NCI-H1105 treated with DMSO at 0.1 percent for 48 hours (cell line): ENCODE data around the gene CRKL.
"Not testable (repeated sequence)": the region's sequence is repeated elsewhere in the genome, so short reads cannot be mapped to it uniquely, and the experiment has no call there.

Source experiments
- DNase-seq: peaks from one replicate; lab custom pipeline; 2025; lab: John Stamatoyannopoulos, UW

CRKL gene

DNA sequence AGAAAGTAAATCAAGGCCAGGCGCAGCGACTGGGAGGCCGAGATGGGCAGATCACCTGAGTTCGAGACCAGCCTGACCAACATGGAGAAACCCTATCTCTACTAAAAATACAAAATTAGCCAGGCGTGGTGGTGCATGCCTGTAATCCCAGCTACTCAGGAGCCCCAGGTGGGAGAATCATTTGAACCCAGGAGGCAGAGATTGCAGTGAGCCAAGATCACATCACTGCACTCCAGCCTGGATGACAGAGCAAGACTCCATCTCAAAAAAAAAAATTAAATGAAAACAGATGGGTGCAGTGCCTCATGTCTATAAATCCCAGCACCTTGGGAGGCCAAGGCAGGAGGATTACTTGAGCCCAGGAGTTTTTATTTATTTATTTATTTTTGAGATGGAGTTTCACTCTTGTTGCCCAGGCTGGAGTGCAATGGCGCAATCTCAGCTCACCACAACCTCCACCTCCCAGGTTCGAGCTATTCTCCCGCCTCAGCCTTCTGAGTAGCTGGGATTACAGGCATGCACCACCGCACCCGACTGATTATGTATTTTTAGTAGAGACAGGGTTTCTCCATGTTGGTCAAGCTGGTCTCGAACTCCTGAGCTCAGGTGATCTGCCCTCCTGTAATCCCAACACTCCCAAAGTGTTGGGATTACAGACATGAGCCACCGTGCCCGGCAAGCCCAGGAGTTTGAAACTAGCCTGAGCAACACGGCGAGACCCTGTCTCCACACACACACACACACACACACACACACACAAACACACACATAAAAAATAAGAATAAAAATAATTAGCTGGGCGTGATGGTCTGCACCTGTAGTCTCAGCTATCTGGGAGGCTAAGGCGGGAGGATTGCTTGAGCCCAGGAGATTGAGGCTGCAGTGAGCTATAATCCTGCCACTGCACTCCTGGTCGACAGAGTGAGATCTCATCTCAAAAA, 15.8 kb upstream of the CRKL start:
- not testable (repeated sequence) for DNase-seq

DNA sequence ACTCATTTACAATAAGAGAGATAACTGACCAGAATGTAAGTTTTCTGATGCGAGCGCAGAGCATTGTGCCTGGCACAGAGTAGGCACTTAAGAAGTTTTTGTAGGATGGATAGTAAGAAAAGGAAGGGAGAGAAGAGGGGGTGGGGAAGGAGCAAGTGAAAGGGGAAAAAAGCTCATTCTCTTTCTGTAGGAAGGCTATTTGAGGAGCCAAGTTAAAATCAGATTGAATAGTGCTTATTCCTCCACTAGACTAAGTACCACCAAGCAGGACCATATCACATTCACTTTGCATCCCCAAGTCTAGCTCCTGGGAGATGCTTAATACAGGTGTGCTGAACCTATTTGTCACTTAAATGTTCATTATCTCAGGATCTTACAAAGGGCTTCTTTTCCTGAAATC, 14.1 kb upstream of the CRKL start:
- DNase-seq, result no peak

DNA sequence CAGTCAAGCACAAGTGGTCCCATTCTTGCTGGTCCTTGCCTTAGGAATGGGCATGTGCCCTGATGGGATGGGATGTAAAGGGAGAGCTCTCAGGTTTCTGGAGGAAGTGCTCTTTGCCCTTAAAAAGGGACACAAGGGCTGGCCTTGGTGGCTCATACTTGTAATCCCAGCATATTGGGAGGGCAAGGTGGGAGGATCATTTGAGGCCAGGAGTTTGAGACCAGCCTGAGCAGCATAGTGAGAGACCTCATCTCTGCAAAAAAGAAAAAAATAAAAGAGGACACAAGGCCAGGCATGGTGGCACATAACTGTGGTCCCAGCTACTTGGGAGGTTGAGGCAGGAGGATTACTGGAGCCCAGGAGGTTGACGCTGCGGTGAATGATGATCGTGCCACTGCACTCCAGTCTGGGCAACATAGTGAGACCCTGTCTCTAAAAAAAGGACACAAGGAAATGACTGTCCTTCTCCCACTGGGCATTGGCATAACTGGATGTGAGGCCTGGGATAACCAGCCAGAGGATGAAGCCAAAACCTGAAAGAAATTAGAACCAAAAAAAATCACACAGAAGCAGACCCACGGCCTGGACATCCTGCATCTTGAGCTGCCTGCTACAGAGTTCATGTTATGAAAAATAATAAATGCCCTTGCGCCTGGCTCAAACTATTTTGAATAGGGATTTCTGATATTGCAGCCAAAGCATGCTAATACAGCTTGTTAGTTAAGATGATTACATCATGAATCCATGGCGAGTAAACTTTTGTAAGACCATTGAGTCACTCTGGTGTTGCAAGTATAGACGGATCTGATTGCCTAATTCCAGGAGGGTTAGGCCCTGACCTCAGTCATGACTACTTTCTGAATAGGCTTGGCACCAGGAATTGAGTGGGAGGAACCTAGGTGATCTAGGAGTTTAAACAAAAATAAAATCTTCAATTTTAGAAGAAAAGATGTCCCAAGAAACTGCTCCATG, 12.9 kb upstream of the CRKL start:
- DNase-seq, result no peak

DNA sequence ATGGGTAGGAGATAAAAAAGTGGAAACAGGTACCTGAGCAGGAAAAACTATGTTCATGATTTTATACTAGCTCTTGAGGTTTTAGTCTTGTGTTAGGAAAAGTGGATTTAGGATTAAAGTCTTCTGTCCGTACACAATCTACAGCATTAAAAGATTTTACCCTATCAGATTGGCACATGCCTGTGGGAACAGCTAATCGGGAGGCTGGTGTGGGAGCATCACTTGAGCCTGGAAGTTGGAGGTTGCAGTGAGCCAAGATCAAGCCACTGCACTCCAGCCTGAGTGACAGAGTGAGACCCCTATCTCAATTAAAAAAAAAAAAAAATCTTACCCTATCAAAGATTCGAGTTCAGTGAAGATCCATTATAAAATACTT, 12.2 kb upstream of the CRKL start:
- no peak for DNase-seq

DNA sequence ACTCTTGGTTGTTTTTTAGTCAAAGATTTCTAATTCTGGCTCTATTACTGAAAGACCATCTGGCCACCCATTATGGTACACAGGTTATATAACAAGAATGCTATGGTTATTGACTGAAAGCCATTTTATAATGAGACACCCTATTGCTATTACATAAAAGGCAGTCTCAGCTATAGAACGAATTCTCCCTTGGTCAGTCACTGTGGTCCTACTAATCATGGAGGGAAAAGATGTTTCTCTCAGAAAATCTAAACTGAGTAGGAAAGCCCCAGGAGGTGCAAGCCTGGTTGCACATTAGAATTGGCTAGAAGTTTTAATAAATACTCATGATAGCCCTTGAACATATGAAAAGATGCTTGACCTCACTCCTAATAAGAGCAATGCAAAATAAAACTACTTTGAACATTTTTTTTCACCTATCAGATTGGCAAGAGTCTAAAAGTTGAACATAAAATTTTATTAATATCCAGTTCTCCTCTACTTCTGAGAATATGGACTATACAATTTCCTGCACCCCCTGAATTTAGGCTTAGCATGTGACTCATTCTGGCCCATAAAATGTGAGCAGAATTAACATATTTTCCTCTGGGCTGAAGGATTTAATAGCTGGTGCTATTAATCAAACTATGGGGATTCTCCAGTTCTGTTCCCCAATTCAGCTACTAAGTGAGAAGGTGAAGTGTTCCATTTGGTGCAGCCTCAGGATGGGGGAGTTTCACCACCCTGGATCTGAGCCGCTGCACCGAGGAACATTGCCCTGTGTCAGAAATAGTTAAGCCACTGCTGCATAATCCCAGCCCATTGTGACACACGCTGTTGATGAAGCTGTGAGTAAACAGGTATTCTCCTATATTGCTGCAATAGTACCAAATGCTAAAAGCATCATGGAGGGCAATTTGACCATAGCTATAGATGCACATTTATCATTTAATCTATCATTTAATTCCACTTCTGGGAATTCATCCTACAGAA, 11.5 kb upstream of the CRKL start:
- no peak for DNase-seq

DNA sequence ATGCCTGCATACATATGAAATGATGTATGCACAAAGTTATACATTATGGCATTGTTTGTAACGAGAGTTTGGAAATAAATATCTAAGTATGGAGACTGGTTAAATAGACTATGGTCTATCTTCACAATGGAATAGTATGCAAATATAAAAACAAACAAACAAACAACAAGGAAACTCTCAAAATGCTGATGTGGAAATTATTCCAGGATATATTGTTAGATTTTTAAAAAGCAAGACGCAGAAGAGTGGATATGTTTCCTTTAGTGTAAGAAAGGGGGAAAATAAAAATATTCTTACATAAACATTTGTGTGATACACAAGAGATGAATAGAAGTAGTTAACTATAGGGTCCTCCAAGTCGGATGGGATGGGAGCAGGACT, 10.8 kb upstream of the CRKL start:
- DNase-seq, result no peak

DNA sequence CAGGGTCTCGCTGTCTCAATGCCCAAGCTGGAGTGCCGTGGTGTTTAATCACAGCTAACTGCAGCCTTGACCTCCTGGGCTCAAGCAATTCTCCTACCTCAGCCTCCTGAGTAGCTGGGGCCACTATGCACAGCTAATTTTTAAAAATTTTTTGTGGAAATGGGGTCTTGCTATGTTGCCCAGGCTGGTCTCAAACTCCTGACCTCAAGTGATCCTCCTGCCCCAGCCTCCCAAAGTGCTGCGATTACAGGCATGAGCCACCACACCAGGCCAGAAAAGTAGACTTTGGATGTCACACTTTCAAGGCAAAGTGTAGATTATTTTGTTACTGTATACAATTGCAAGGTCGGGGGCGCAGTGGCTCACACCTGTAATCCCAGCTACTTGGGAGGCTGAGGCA, 8.5 kb upstream of the CRKL start:
- not testable (repeated sequence) for DNase-seq

DNA sequence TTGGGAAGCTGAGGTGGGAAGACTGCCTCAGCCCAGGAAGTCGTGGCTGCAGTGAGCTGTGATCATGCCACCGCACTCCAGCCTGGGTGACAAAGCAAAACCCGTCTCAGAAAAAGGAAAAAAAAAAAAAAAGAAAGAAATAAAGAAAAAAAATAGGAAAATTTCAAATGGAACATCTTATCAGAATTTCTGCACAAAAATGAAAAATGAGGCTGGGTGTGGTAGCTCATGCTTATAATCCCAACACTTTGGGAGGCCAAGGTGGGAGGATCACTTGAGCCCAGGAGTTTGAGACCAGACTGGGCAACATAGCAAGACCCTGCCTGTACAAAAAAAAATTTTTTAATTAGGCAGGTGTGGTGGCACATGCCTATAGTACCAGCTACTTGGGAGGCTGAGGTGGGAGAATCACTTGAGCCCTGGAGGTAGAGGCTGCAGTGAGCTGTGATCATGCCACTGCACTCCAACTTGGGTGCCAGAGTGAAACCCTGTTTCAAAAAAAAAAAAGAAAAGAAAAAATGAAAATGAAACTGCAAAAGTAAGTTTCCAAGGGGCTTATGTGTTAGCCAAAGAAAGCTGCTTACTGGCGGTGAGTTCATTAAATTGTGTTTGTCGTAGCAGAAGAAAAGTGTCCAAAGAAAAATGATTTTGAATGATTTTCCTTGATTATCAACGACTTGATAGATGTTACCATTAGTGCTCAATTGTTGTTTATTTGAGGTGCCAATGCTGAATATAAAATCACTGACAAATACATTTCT, 7.5 kb upstream of the CRKL start:
- DNase-seq, result no peak

DNA sequence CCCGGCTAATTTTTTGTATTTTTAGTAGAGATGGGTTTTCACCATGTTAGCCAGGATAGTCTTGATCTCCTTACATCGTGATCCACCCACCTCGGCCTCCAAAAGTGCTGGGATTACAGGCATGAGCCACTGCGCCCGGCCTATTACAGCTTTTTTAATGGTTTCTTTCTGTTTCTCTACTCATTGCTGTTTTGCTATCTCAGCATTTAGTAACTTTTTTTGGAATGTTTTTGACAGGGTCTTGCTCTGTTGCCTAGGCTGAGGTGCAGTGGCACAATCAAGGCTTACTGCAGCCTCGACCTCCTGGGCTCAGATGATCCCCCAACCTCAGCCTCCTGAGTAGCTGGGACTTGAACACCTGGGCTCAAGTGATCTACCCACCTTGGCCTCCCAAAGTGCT, 4.7 kb upstream of the CRKL start:
- no peak for DNase-seq

DNA sequence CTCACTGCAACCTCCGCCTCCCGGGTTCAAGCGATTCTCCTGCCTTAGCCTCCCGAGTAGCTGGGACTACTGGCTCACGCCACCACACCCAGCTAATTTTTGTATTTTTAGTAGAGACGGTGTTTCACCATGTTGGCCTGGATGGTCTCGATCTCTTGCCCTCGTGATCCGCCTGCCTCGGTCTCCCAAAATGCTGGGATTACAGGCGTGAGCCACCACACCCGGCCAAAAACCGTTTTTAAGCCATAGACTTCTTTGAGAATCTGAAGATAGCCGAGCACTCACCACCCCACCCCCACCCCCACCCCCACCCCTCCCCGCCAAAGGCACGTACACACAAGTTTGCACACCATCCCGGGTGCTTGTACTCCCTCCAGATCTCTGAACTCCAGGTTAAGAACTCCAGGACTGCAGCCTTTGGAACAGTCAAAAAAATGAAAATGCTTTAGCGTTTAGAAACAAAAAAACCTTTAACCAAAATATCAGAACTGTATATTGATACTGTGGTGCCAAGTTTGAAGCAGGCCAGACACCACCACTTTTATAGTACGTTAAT, 1.5 kb downstream of the CRKL start:
- peak; percentile 1 for DNase-seq

DNA sequence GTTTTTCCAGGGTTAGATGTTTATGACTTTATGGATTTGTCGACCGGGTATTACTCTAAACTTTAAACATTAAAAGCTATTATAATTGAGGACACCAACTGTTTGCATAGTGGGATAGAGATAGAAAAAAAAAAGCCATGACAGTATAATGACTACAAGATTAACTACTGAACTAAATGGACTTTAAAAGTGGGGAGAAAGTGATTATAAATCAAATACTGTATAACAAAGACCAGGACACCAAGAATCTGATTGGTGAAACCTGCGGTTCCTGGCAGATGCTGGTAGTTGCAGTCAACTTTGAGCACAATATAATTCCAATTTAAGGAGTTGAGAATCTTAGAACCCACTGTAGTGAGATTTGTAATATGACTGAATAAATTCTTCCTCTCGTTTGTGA, 2.5 kb downstream of the CRKL start:
- DNase-seq, result peak; percentile 3

DNA sequence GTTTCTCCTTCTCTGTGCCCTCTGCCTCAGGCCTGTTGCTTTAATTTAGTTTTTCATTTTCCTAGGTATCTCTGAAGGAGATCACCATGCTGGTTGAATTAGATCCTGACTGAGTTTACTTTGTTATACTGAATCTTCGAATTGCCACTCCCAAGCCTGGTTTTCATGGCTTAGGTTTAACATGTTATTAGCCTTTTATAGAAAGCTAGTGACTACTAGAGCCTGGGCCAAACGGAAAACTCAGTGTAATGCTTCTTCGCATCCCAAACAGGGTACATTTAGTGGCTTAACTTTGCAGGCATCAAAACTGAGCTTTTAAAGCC, 3.6 kb downstream of the CRKL start:
- DNase-seq, result no peak

DNA sequence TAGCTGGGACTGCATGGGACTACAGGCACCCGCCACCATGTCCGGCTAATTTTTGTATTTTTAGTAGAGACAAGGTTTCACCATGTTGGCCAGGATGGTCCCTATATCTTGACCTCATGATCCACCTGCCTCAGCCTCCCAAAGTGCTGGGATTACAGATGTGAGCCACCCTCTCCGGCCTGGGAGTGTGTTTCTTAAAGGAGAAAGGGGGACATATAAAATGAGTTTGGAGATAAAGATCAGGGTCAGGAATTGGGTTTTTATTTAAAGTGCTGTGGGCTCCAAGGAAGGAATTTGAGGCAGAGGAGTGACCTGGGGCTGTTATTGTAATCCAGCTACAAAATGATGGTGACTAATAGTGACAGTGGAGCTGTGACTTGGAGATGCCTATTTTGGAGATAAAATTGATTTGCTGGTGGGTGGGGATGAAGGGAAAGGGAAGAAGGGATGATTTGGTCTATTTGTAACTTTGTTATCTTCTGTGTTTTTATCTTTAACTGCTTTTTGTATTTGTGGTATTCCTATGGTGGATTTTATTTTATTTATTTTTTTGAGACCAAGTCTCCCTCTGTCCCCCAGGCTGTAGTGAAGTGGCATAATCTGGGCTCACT, 5.0 kb downstream of the CRKL start:
- no peak for DNase-seq

DNA sequence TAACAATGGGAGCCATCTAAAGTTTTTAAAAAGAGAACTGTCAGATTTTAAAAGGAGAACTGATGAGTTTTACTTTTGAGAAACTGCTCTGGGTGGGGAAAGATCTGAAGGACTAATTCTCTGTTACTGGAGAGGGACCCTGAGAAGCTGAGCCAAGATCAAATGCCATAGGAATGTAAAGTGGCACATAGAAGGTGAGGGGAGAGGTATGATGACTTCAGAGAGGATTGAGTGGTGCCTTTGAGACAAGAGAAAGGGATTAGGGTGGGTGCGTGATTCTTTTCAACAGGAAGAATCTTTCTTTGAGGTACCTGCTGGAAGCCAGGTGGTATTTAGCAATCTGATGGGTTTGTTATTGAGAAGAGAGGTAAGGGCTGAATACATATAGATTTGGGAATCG, 9.0 kb downstream of the CRKL start:
- DNase-seq, result no peak

DNA sequence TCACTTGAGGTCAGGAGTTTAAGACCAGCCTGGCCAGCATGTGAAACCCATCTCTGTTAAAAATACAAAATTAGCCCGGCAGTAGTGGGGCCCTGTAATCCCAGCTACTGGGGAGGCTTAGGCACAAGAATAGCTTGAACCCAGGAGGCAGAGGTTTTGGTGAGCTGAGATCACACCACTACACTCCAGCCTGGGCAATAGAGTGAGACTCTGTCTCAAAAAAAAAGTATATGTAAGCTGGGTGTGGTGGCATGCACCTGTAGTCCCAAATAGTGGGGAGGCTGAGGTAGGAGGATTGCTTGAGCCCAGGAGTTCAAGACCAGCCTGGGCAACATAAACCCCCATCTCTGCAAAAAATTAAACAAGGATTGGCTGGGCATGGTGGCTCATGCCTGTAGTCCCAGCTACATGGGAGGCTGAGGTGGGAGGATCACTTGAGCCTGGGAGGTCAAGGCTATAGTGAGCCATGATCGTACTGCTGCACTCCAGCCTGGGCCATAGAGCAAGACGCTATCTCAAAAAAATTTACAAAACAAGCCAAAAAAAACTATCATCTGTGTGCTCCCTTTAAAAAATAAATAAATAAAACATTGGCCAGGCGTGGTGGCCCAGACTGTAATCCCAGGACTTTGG, 10.8 kb downstream of the CRKL start:
- DNase-seq, result no peak

DNA sequence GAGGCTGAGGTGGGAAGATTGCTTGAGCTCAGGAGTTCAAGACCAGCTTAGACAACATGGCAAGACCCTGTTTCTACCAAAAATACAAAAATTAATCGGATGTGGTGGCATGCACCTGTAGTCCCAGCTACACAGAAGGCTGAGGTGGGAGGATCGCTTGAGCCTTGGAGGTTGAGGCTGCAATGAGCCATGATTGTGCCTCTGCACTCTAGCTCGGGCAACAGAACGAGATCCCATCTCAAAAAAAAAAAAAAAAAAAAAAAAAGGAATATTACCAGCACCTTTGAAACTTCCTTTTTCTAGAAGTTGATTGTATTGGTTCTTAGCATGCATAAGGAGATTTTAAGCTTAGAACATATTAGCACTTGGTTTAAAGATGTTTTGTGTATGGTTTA, 11.4 kb downstream of the CRKL start:
- DNase-seq, result no peak

DNA sequence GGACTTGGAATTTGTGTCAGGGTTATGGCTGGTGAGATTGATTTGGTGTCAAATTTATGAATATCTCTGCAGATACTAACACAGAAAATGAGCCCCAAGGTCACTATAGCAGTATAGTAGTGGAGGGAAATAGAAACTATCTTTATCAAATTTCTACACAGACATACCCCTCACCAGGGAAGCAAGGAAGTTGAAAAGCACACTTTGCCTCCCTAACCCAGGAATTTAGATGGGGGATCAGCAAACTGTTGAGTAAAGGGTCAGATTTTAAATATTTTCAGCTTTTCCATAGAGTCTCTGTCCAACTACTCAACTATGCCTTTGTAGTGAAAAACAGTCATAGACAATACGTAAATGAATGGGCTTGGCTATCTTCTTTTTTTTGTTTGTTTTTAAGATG, 12.8 kb downstream of the CRKL start:
- no peak for DNase-seq

DNA sequence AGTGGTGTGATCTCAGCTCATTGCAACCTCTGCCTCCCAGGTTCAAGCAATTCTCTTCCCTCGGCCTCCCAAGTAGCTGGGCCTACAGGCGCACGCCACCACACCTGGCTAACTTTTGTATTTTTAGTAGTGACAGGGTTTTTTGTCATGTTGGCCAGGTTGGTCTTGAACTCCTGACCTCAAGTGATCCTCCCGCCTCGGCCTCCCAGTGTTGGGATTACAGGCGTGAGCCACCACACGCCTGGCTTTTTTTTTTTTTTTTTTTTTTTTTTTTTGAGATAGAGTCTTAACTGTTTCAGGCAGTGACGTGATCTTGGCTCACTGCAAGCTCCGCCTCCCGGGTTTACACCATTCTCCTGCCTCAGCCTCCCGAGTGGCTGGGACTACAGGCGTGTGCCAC, 13.2 kb downstream of the CRKL start:
- not testable (repeated sequence) for DNase-seq

DNA sequence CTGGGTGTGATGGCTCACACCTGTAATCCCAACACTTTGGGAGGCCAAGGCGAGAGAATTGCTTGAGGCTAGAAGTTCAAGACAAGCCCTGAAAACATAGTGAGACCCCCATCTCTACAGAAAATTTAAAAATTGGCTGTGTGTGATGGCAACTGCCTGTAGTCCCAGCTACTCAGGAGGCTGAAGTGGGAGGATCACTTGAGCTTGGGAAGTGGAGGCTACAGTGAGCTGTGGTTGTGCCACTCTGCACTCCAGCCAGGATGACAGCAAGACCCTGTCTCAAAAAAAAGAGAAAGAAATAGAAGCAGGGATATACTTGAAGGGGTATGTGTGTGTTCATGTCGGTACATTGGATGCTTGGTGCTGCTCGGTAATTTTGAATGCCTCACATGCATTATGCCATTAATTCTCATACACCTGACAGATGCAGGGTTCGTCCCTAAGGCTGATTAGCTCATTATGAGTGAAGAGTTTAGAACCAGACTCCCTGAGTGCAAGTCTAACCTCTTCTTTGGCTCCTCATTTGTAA, 14.0 kb downstream of the CRKL start:
- no peak for DNase-seq

DNA sequence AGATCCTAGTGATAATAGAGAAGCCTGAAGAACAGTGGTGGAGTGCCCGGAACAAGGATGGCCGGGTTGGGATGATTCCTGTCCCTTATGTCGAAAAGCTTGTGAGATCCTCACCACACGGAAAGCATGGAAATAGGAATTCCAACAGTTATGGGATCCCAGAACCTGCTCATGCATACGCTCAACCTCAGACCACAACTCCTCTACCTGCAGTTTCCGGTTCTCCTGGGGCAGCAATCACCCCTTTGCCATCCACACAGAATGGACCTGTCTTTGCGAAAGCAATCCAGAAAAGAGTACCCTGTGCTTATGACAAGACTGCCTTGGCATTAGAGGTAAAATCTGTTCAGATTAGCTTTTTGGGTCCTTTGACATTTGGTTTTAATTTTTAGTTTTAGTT, 16.7 kb downstream of the CRKL start:
- DNase-seq, result no peak
